ENCODE data around the gene CCDC187.

The CCDC187 gene

DNA sequence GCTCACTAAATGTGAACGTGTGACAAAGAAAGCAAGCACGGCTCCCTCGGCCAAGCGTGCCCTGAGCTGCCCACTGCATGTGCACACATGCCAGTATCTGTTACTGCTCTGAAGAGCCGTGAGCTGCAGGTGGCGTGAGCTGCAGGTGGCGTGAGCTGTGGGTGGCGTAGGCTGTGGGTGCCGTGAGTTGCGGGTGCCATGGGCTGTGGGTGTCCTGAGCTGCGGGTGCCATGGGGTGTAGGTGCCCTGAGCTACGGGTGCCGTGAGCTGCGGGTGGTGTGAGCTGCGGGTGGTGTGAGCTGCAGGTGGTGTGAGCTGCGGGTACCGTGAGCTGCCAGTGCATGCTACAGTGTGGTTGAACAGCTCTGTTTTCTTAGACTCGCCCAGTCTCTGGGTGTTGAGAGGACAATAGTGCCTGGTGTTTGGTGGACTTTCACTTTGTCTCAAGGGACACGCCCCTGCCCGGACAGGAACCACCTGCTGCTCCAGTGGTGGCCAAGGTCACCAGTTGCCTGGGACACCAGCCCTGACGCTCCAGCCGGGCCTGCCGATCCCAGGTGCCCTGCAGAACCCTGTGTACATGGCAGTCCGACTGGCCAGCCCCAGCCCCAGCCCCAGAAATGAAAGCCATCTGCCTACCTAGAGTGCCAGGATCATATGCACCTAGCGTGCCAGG lies 6.7 kb downstream of the CCDC187 start:
- peak; percentile 66 for DNase-seq (ENCODE audit: low spot score)

- no peak for DNase-seq (ENCODE audit: low spot score)
Measured at GRCh38 chr9:136296434-136297015, 7.4 kb downstream of the CCDC187 start.

- no peak for DNase-seq (ENCODE audit: low spot score)
Measured at GRCh38 chr9:136295542-136296433, 8.1 kb downstream of the CCDC187 start.

GRCh38 chr9:136295055-136295454 lies 8.8 kb downstream of the CCDC187 start:
- no peak for DNase-seq (ENCODE audit: low spot score)

DNA sequence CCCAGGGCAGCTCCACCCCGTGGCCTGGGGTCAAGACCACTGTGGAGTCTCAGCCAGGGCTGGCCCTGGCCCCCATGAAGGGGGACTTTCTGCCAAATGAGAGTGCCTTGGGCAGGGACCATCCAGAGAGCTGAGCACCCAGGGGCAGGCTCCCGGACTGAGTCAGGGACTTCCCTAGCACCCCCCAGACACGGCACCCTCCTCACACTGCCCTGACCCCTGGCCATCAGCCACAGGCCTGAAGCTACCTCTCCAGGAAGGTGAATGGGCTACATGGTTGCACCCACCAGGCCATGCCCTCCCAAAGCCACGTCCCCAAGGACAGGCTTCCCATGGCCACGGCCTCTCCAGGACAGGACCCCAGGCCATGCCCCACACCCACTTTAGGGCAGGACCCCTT lies 9.5 kb downstream of the CCDC187 start:
- no peak for DNase-seq (ENCODE audit: low spot score)

- no peak for DNase-seq (ENCODE audit: low spot score)
Measured at GRCh38 chr9:136293476-136294077, 10.3 kb downstream of the CCDC187 start.

GRCh38 chr9:136292591-136293448 lies 11.1 kb downstream of the CCDC187 start:
- no peak for DNase-seq (ENCODE audit: low spot score)

DNA sequence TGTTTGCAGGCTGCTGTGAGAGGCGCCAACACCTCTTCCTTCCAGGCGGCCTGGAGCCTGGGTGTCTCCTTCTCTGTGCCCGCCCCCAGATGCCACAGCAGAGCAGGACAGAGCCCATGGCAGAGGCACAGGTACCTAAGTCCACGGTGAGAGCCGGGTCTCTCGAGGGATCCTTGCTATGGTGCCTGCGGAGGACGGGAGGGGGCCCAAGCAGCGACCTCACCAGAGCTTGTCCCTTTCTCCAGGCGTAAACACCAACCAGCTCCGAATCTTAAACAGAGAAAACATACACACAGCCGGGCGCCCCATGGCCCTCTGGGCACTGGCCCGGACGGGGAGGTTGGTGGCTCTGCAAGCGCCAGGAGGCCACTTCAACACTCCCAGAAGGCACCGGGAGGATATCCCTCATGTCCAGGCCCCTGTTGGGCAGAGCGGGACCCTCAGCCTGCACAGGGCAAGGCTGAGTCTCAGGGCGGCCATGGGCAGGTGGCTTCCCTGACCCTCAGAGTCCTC lies 11.8 kb downstream of the CCDC187 start:
- no peak for DNase-seq (ENCODE audit: low spot score)

DNA sequence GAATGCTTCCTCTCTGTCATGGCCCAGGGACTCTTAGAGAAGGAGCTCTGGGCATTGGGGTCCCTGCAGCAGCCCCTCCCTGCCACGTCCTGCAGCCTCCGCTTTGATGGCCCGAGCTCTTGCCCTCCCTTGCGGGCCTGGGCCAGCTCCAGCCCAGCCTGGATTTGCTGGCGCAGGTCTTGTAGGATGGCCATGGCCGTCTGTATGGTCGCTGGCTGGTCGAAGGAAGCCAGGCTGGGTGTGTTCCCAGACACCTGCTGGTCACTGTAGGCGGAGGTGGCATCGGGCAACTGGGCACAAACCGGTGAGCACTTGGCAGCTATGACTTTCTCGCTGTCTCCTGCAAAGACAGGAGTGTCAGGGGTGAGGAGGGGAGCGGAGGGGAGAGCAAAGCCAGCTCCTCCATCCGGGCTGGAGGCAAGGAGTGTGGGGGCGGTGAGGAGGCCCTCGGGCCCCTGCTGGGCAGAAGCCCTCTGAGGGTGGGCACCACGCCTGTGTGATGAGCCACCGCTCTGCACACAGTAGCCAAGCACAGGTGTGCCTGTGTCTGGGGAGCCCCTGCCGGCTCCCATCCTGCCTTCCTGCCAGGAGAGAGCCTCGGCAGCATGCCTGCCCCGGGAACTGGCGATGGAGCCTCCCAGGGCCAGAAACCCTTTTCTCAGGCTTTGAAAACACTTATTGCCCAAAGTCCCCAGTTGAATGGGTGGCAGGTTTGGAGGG lies 12.4 kb downstream of the CCDC187 start:
- DNase-seq (ENCODE audit: low spot score): no peak

- DNase-seq (ENCODE audit: low spot score): no peak
Measured at GRCh38 chr9:136290508-136291000, 13.3 kb downstream of the CCDC187 start.

GRCh38 chr9:136289651-136290507 lies 14.0 kb downstream of the CCDC187 start:
- no peak for DNase-seq (ENCODE audit: low spot score)

GRCh38 chr9:136287960-136288753 lies 15.7 kb downstream of the CCDC187 start:
- no peak for DNase-seq (ENCODE audit: low spot score)

DNA sequence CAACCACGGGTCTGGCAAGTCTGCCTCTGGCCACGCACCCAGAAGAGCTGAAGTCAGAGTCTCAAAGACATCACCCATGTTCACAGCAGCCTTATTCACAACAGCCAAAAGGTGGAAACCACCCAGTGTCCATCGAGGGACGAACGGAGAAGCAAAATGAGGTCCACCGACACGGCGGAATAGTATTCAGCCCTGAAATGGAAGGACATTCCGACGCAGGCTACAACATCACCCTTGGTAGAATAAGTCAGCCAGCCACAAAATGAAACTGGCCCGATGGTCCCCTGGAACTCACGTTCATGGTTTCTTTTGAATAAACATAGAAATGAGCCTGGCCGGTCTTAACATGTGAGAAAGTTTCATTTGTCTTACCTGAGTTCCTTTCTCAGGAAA lies 16.9 kb downstream of the CCDC187 start:
- no peak for DNase-seq (ENCODE audit: low spot score)

DNA sequence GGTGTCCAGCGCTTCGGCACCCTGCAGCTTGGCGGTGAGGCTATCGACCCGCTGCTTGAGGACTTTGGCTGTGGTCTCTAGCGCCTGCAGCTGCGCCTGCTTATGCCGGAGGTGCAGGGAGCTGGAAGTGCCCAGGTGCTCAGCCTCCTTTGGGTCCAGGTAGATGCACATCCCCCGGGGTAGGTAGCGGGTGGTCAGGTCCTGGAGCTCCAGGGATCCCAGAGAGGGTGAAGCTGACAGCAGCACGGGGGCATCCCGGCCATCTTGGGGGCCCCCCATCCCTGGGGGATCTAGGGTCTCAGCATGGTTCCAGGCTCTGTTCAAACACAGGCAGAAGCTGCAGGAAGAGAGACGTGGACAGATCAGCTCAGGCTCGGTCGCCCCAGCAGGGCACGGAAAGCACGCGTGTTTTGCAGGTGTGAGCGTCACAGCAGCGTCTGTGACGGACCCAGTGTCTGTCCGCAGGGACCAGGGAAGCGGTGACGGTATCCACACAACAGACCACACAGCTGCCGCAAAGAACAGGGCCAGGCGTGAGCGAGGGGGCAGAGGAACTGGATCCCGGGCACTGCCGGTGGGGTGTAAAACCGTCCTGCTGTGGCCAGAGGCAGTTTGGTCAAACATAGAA lies 17.4 kb downstream of the CCDC187 start:
- no peak for DNase-seq (ENCODE audit: low spot score)

DNA sequence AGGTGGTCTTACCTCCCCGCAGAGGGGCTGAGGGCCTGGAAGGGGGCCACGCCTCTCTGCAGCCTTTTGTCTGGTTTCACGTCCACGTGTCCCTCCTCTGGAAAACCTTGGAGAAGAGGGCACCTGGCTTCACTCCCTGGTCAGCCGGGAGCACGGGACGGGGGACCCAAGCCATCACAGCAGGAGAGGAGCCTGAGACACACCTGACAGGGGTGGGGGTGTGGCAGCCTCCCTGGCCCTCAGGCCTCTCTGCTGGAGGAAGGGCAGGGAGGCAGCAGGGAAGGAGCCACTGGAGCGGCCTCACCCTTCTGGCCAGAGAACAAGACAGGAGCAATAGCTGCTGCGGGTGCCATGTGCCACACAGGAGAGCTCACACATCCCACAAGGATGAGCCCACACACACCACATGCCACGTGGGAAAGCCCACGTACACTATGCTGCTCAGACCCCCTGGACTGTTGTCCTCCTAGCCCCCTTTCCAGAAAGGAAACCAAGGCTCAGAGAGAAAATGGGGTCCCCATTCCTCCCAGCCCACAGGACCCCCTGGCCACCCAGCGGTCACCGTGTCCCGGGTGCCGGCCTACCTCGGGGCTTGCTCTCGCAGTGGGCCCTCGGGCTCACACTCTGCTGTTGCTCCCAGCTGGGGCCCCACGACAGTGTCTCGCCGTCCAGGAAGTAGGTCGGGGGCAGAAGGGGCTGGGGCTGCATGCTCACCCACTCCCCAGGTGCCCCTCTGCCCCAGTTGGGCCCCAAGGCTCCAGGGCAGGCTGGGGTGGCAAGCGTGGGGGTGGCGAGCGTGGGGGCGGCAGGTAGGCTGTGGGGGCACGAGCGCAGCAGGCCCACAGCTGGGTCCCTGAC lies 18.2 kb downstream of the CCDC187 start:
- no peak for DNase-seq (ENCODE audit: low spot score)

DNA sequence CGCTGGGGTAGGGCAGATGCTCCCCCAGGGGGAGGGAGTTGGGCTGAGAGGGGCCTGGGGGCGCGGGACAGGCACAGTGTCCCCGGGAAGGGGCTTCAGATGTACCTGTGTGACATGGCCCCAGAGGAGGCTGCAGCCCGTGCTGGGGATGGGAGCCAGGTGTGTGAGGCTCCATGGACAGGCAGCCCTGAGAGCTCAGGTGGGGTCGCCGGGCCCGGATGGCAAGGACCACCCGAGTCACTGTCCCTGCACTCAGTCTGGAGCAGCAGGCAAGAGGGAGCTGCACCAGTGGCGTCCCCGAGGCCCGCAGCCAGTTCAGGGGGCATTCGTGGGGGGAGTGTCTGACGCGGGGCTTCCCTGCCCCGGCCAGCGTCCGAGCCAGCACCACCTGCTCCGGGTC lies 18.9 kb downstream of the CCDC187 start:
- no peak for DNase-seq (ENCODE audit: low spot score)

GRCh38 chr9:136284311-136284710 lies 19.6 kb downstream of the CCDC187 start:
- DNase-seq (ENCODE audit: low spot score): no peak
